Upper lobe of right lung (tissue), 1 donor: Measurements from ENCODE around the gene PHACTR4. TPM values are rescaled to one million over a fixed set of nuclear protein-coding genes. Genes with fewer than 3 reads are reported as not detected.

Source experiments
- ATAC-seq: fragments of 200-7000 bp; cut with Tn5 transposase; one replicate; pipeline ENCODE4 v1.9.1; 2020; ENCODE audit warnings: mild to moderate bottlenecking, moderate library complexity
- DNase-seq: peaks from one replicate; pipeline ENCODE4 v3.0.0-alpha.2; 2020
- H3K27ac ChIP-seq: fragments of 200-600 bp; one replicate; pipeline ENCODE4 v1.8.0; 2022
- H3K27me3 ChIP-seq: fragments of 200-600 bp; one replicate; pipeline ENCODE4 v1.8.0; 2022; ENCODE audit warnings: mild to moderate bottlenecking
- H3K36me3 ChIP-seq: fragments of 200-600 bp; one replicate; pipeline ENCODE4 v1.8.0; 2022
- H3K4me1 ChIP-seq: fragments of 200-600 bp; one replicate; pipeline ENCODE4 v1.8.0; 2022
- H3K4me3 ChIP-seq: fragments of 200-600 bp; one replicate; pipeline ENCODE4 v1.8.0; 2022; ENCODE audit warnings: mild to moderate bottlenecking
- H3K9me3 ChIP-seq: fragments of 200-600 bp; one replicate; pipeline ENCODE4 v1.8.0; 2022
- CTCF ChIP-seq: fragments of 200-600 bp; IDR thresholded peaks from one replicate; pipeline ENCODE4 v1.8.0; 2022; ENCODE audit warnings: antibody characterized with exemption
- intact Hi-C: fragments of 100-400 bp; cut with DNase I; formaldehyde crosslinking; loops from one replicate; pipeline ENCODE4 v1.11.0; 2022
- total RNA-seq: library from RNA; stranded (reverse); fragmentation: NEBNext Ultra II Directional; extraction: Animal tissue kit (Norgen Biotek cat#: 25700); gene quantifications from one replicate; pipeline ENCODE4 v1.2.1, GENCODE V29; 2021
- donor health status: DM: no; HTN: yes; CAD: no; lungs with severe emphysema.

Gene PHACTR4
- total RNA-seq, 1 donor from 2014 or later, result 43.2 TPM

GRCh38 chr1:28480308-28480707 lies 110.8 kb downstream of the PHACTR4 start:
- intact Hi-C loops, result no loop called here
- Histone ChIP-seq H3K4me1 (no peaks in the 10 kb centered on the region), H3K27me3 (no peaks in the 10 kb centered on the region), H3K36me3 (peaks cover 75% of the 10 kb centered on the region), H3K27ac (no peak overlapping the region), H3K4me3 (no peak overlapping the region), H3K9me3 (no peaks in the 10 kb centered on the region)
- DNase-seq, result no peak
- TF ChIP-seq CTCF, result no peak
- no peak for ATAC-seq

DNA sequence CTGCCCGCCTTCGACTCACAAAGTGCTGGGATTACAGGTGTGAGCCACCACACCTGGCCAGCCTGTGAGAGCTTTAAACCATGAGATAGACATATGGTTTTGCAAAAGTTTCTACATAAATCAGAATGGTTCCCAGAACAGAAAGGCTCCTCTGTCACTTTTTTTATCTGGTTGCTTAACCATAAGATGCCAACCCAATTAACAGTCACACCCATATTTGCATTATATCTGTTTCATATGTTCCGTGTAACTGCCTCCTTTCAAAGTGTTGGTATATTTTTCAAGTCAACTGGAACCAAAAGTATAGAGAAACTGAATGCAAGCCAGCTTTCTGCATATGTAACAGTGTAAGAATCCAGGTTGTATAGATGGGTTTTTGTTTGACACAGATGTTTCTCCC lies 112.6 kb downstream of the PHACTR4 start:
- H3K36me3 ChIP-seq, result peaks cover 71% of the 10 kb centered on the region
- H3K4me1 ChIP-seq, result no peaks in the 10 kb centered on the region
- TF ChIP-seq CTCF, result no peak
- intact Hi-C loops, result no loop called here
- no peak overlapping the region for H3K27ac ChIP-seq
- no peak overlapping the region for H3K4me3 ChIP-seq
- DNase-seq (no peak), ATAC-seq (no peak)
- H3K9me3 ChIP-seq, result no peaks in the 10 kb centered on the region
- no peaks in the 10 kb centered on the region for H3K27me3 ChIP-seq

- ATAC-seq, result no peak
- H3K36me3 ChIP-seq, result peaks cover 70% of the 10 kb centered on the region
- TF ChIP-seq CTCF, result no peak
Measured at GRCh38 chr1:28482702-28483101, 113.2 kb downstream of the PHACTR4 start.

DNA sequence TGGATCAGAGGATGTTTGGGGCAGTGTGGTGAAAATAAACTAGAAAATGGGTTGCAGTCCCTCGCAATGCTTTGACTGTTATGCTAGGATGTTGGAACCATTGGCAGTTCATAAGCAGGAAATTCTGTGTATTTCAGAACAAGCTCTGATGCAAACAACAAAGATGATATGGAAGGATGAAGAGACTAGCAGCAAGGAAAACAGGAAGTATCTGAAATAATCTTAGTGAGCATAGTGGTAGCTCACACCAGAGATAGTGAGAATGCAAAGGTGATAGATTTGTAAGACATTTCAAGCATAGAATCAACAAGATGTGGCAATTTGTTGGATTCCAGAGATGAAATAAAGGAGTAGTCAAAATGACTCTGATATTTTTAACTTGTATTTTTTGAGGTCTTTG lies 125.2 kb downstream of the PHACTR4 start:
- Histone ChIP-seq H3K4me1 (no peaks in the 10 kb centered on the region), H3K9me3 (no peaks in the 10 kb centered on the region), H3K36me3 (peaks cover 71% of the 10 kb centered on the region), H3K27me3 (no peaks in the 10 kb centered on the region), H3K27ac (no peak overlapping the region), H3K4me3 (no peak overlapping the region)
- TF ChIP-seq CTCF, result no peak
- DNase-seq (no peak), ATAC-seq (no peak)
- intact Hi-C loops, result no loop called here

More at GRCh38 chr1:28482702-28483101, 113.2 kb downstream of the PHACTR4 start:
- Histone ChIP-seq H3K27ac (no peak overlapping the region), H3K9me3 (no peaks in the 10 kb centered on the region), H3K4me1 (no peaks in the 10 kb centered on the region), H3K27me3 (no peaks in the 10 kb centered on the region), H3K4me3 (no peak overlapping the region)
- DNase-seq, result no peak
- intact Hi-C loops, result no loop called here

DNA sequence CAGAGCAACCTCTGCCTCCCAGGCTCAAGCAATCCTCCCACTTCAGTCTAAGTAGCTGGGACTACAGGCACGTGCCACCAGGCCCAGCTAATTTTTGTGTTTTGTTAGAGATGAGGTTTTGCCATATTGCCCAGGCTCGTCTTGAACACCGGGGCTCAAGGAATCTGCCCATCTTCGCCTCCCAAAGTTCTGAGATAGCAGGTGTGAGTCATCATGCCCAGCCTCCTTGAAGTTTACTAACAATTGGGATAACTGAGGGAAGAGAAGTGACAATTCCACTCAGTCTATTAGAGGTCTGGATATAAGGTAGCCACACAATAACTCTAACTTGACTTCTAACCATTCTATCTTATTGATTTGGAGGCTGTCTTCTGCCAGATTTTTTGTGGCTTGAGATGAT lies 130.0 kb downstream of the PHACTR4 start:
- Histone ChIP-seq H3K27ac (no peak overlapping the region), H3K4me1 (no peaks in the 10 kb centered on the region), H3K4me3 (no peak overlapping the region), H3K27me3 (no peaks in the 10 kb centered on the region), H3K36me3 (peaks cover 30% of the 10 kb centered on the region), H3K9me3 (no peaks in the 10 kb centered on the region)
- TF ChIP-seq CTCF, result no peak
- ATAC-seq (no peak), DNase-seq (no peak)
- intact Hi-C loops, result no loop called here

DNA sequence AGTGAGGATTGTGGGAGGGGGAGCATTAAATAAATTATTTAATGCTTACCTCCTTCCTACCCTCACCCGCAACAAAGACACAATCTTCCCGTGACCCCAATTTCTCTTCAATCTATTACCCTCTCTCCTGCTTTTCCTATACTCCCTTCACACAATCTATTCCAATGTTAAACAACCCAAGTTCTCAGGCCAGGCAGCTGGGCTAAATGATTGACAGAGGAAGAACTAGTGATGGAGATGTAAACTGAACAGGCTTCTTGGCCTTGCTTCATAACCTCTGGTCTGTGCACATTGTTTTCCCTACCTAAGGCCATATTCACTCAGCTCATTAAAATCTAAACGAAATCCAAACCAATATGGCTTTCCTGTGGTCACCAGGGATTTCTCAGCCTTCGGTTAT lies 132.4 kb downstream of the PHACTR4 start:
- DNase-seq, result no peak
- Histone ChIP-seq H3K27ac (no peak overlapping the region), H3K4me1 (peaks cover 5% of the 10 kb centered on the region), H3K9me3 (no peaks in the 10 kb centered on the region), H3K27me3 (no peaks in the 10 kb centered on the region), H3K36me3 (peaks cover 16% of the 10 kb centered on the region), H3K4me3 (no peak overlapping the region)
- TF ChIP-seq CTCF, result no peak
- intact Hi-C loops, result no loop called here
- no peak for ATAC-seq
